Measurements from ENCODE around the gene EFCAB6.

The EFCAB6 gene

GRCh38 chr22:43541462-43542407 lies 270.4 kb downstream of the EFCAB6 start:
- no peak for DNase-seq

GRCh38 chr22:43541022-43541421 lies 271.1 kb downstream of the EFCAB6 start:
- no peak for DNase-seq

GRCh38 chr22:43540529-43540923 lies 271.6 kb downstream of the EFCAB6 start:
- no peak for DNase-seq

GRCh38 chr22:43539572-43540528 lies 272.3 kb downstream of the EFCAB6 start:
- DNase-seq, result no peak

GRCh38 chr22:43537019-43537585 lies 275.0 kb downstream of the EFCAB6 start:
- DNase-seq, result no peak

- DNase-seq, result no peak
These were observed 276.4 kb downstream of the EFCAB6 start for GRCh38 chr22:43535741-43536140.

- no peak for DNase-seq
These were observed 276.8 kb downstream of the EFCAB6 start for GRCh38 chr22:43535336-43535735.

- no peak for DNase-seq
These were observed 277.2 kb downstream of the EFCAB6 start for GRCh38 chr22:43534916-43535315.

GRCh38 chr22:43533656-43534428 lies 278.3 kb downstream of the EFCAB6 start:
- no peak for DNase-seq

GRCh38 chr22:43533156-43533530 lies 279.0 kb downstream of the EFCAB6 start:
- no peak for DNase-seq

- DNase-seq, result no peak
These were observed 279.6 kb downstream of the EFCAB6 start for GRCh38 chr22:43532301-43533155.

- DNase-seq, result no peak
These were observed 280.5 kb downstream of the EFCAB6 start for GRCh38 chr22:43531651-43532050.

- no peak for DNase-seq
These were observed 281.5 kb downstream of the EFCAB6 start for GRCh38 chr22:43530349-43531201.

GRCh38 chr22:43529934-43530333 lies 282.2 kb downstream of the EFCAB6 start:
- DNase-seq, result no peak

GRCh38 chr22:43529461-43529860 lies 282.6 kb downstream of the EFCAB6 start:
- no peak for DNase-seq

- no peak for DNase-seq
These were observed 283.3 kb downstream of the EFCAB6 start for GRCh38 chr22:43528601-43529360.

- no peak for DNase-seq
These were observed 285.2 kb downstream of the EFCAB6 start for GRCh38 chr22:43526946-43527345.

GRCh38 chr22:43526117-43526655 lies 285.9 kb downstream of the EFCAB6 start:
- DNase-seq, result no peak

- no peak for DNase-seq
These were observed 290.4 kb downstream of the EFCAB6 start for GRCh38 chr22:43521716-43522115.

Data from GOT3 (cell line).